Osteoblast (primary cell): ENCODE measurements around the gene SLC22A17. TPM values are rescaled to one million over a fixed set of nuclear protein-coding genes. Genes with fewer than 3 reads are reported as not detected.
"Not testable (repeated sequence)": the region's sequence is repeated elsewhere in the genome, so short reads cannot be mapped to it uniquely, and the experiment has no call there.

Experiments used
- DNase-seq: peaks from one replicate; pipeline ENCODE4 v3.0.0; 2011; ENCODE audit warnings: low spot score, mixed read lengths; ENCODE audit not compliant: insufficient read length; ENCODE audit errors: missing footprints
- H2AFZ ChIP-seq: 2 replicates; pipeline ENCODE4 v1.6.0; 2011; ENCODE audit warnings: mild to moderate bottlenecking, low read length
- H3K27ac ChIP-seq: 2 replicates; pipeline ENCODE4 v1.5.1; 2011; ENCODE audit warnings: mild to moderate bottlenecking, low read depth, low read length, moderate library complexity
- H3K27me3 ChIP-seq: 2 replicates; pipeline ENCODE4 v1.6.0; 2012; ENCODE audit warnings: mild to moderate bottlenecking, control low read depth, inconsistent platforms, low read length, moderate library complexity; ENCODE audit not compliant: insufficient read depth
- H3K36me3 ChIP-seq: 2 replicates; pipeline ENCODE4 v1.5.1; 2011; ENCODE audit warnings: mild to moderate bottlenecking, low read length, control low read depth, moderate library complexity; ENCODE audit not compliant: insufficient read depth
- H3K4me1 ChIP-seq: 2 replicates; pipeline ENCODE4 v1.5.1; 2011; ENCODE audit warnings: mild to moderate bottlenecking, low read length, control low read depth, moderate library complexity; ENCODE audit not compliant: insufficient read depth
- H3K4me2 ChIP-seq: 2 replicates; pipeline ENCODE4 v1.6.0; 2011; ENCODE audit warnings: mild to moderate bottlenecking, low read length; ENCODE audit not compliant: insufficient read depth
- H3K4me3 ChIP-seq: fragments of 200-600 bp; sonication (generic); 3 replicates; pipeline ENCODE4 v1.5.1; 2012; ENCODE audit warnings: mild to moderate bottlenecking, low read length, inconsistent platforms; ENCODE audit not compliant: insufficient read depth
- H3K79me2 ChIP-seq: 2 replicates; pipeline ENCODE4 v1.6.0; 2012; ENCODE audit warnings: mild to moderate bottlenecking, low read length, control low read depth, inconsistent platforms; ENCODE audit not compliant: insufficient read depth
- H3K9me3 ChIP-seq: 2 replicates; pipeline ENCODE4 v1.5.1; 2011; ENCODE audit warnings: low read depth, low read length, control low read depth
- H4K20me1 ChIP-seq: 2 replicates; pipeline ENCODE4 v1.6.0; 2012; ENCODE audit warnings: mild to moderate bottlenecking, low read length, control low read depth; ENCODE audit not compliant: insufficient read depth
- CTCF ChIP-seq: IDR thresholded peaks from 2 replicates; pipeline ENCODE4 v1.5.1; 2011; ENCODE audit warnings: mild to moderate bottlenecking, low read depth, low read length, moderate library complexity; ENCODE audit errors: extremely low read depth
- total RNA-seq: library from RNA; depleted of rRNA; stranded (reverse); fragments of >200 nt; gene quantifications from 2 replicates; pipeline ENCODE4 v1.2.3, GENCODE V29; 2012

SLC22A17 gene
- total RNA-seq, 1 donor = 18.1 TPM

- Histone ChIP-seq H3K4me3 (no peak overlapping the region), H3K36me3 (no peaks in the 10 kb centered on the region), H3K4me2 (no peak overlapping the region), H3K9me3 (no peaks in the 10 kb centered on the region), H4K20me1 (no peaks in the 10 kb centered on the region), H2AFZ (no peak overlapping the region), H3K79me2 (no peaks in the 10 kb centered on the region), H3K4me1 (no peaks in the 10 kb centered on the region), H3K27me3 (peaks cover 2% of the 10 kb centered on the region), H3K27ac (no peak overlapping the region)
- TF ChIP-seq CTCF = no peak
- DNase-seq = no peak
Measured at GRCh38 chr14:23387916-23388882, 35.5 kb upstream of the SLC22A17 start.

GRCh38 chr14:23386999-23387398 is 34.3 kb upstream of the SLC22A17 start:
- Histone ChIP-seq H3K9me3 (no peaks in the 10 kb centered on the region), H4K20me1 (no peaks in the 10 kb centered on the region), H3K36me3 (no peaks in the 10 kb centered on the region), H3K79me2 (no peaks in the 10 kb centered on the region), H3K27ac (no peak overlapping the region), H3K4me2 (no peak overlapping the region), H3K4me1 (no peaks in the 10 kb centered on the region), H3K4me3 (no peak overlapping the region), H3K27me3 (no peaks in the 10 kb centered on the region), H2AFZ (no peak overlapping the region)
- no peak for TF ChIP-seq CTCF
- no peak for DNase-seq

- not testable (repeated sequence) for DNase-seq, H3K27me3 ChIP-seq, H3K27ac ChIP-seq, H3K9me3 ChIP-seq, H3K4me3 ChIP-seq, H3K79me2 ChIP-seq, H3K4me1 ChIP-seq, H2AFZ ChIP-seq, H3K4me2 ChIP-seq, H3K36me3 ChIP-seq, H4K20me1 ChIP-seq
Measured at GRCh38 chr14:23386266-23386657, 33.6 kb upstream of the SLC22A17 start.

GRCh38 chr14:23385642-23386265 is 33.1 kb upstream of the SLC22A17 start:
- Histone ChIP-seq H3K4me2 (no peak overlapping the region), H4K20me1 (no peaks in the 10 kb centered on the region), H3K27ac (no peak overlapping the region), H3K27me3 (no peaks in the 10 kb centered on the region), H3K4me1 (no peaks in the 10 kb centered on the region), H3K4me3 (no peak overlapping the region), H3K36me3 (no peaks in the 10 kb centered on the region), H3K79me2 (no peaks in the 10 kb centered on the region), H2AFZ (no peak overlapping the region), H3K9me3 (no peaks in the 10 kb centered on the region)
- no peak for TF ChIP-seq CTCF
- DNase-seq = no peak
